SU-DHL-6 (cell line): Measurements from ENCODE around the gene NRXN2.

Experiments used
- H2AFZ ChIP-seq: fragments of 200-600 bp; sonication (generic); 2 replicates; pipeline ENCODE4 v1.6.1; 2014; ENCODE audit warnings: low read depth, mild to moderate bottlenecking, moderate library complexity, mixed read lengths, antibody characterized with exemption, low read length; ENCODE audit not compliant: severe bottlenecking
- H3F3A ChIP-seq: fragments of 200-600 bp; shearing (Covaris generic); 2 replicates; pipeline ENCODE4 v1.6.0; 2016; ENCODE audit warnings: antibody characterized with exemption, mild to moderate bottlenecking; ENCODE audit not compliant: insufficient read depth
- H3K27ac ChIP-seq: fragments of 200-600 bp; sonication (generic); 2 replicates; pipeline ENCODE4 v1.5.1; 2016; ENCODE audit warnings: low read depth, mild to moderate bottlenecking, low read length, moderate library complexity, mixed read lengths
- H3K27me3 ChIP-seq: fragments of 200-600 bp; sonication (generic), shearing (Covaris generic); 2 replicates; pipeline ENCODE4 v1.6.0; 2014; ENCODE audit warnings: mild to moderate bottlenecking, low read length
- H3K36me3 ChIP-seq: fragments of 200-600 bp; sonication (generic); 2 replicates; pipeline ENCODE4 v1.6.1; 2014; ENCODE audit warnings: mild to moderate bottlenecking, low read length, mixed read lengths
- H3K4me2 ChIP-seq: fragments of 300-600, 200-600 bp; shearing (Covaris generic), sonication (generic); 2 replicates; pipeline ENCODE4 v1.6.0; 2014; ENCODE audit warnings: low read length, low read depth, mild to moderate bottlenecking; ENCODE audit not compliant: poor library complexity, severe bottlenecking
- H3K4me3 ChIP-seq: fragments of 200-600 bp; sonication (generic); 2 replicates; pipeline ENCODE4 v1.5.1; 2014; ENCODE audit warnings: antibody characterized with exemption, low read length, mild to moderate bottlenecking, mixed read lengths; ENCODE audit not compliant: insufficient read depth, poor library complexity, severe bottlenecking
- H3K79me2 ChIP-seq: fragments of 200-600 bp; sonication (generic); 2 replicates; pipeline ENCODE4 v1.6.1; 2014; ENCODE audit warnings: mild to moderate bottlenecking, low read length, moderate library complexity; ENCODE audit not compliant: insufficient read depth
- H3K9ac ChIP-seq: fragments of 200-600 bp; sonication (generic); 2 replicates; pipeline ENCODE4 v1.7.0; 2014; ENCODE audit warnings: mild to moderate bottlenecking, low read length
- H3K9me2 ChIP-seq: fragments of 200-600 bp; sonication (generic); replicated peaks from 2 replicates; pipeline ENCODE4 v1.6.1; 2014; ENCODE audit warnings: low read length; ENCODE audit not compliant: insufficient read depth
- H3K9me3 ChIP-seq: fragments of 200-600 bp; sonication (generic); 2 replicates; pipeline ENCODE4 v1.6.1; 2014; ENCODE audit warnings: low read length, mixed read lengths; ENCODE audit not compliant: insufficient read depth
- H4K20me1 ChIP-seq: fragments of 200-600 bp; sonication (generic); 2 replicates; pipeline ENCODE4 v1.6.1; 2014; ENCODE audit warnings: low read depth, mild to moderate bottlenecking, antibody characterized with exemption, low read length, moderate library complexity, mixed read lengths
- CTCF ChIP-seq: fragments of 200-600 bp; sonication (generic); IDR thresholded peaks from one replicate; pipeline ENCODE4 v1.5.1; 2017; ENCODE audit warnings: antibody characterized with exemption, mild to moderate bottlenecking, low read length, moderate library complexity; ENCODE audit not compliant: insufficient read depth, poor library complexity, severe bottlenecking
- EZH2phosphoT487 ChIP-seq: fragments of 200-600 bp; sonication (generic), shearing (Covaris generic); conservative IDR thresholded peaks from 2 replicates; pipeline ENCODE4 v1.6.1; 2018; ENCODE audit warnings: mild to moderate bottlenecking, antibody characterized with exemption, low read length, moderate library complexity, mixed read lengths

NRXN2 gene

GRCh38 chr11:64674774-64675173 is 48.2 kb downstream of the NRXN2 start:
- no peaks in the 10 kb centered on the region for H3K9me2 ChIP-seq
- H3K27ac ChIP-seq: no peak overlapping the region
- H3K79me2 ChIP-seq: no peaks in the 10 kb centered on the region
- H3K4me2 ChIP-seq: no peak overlapping the region
- H3K4me3 ChIP-seq: no peak overlapping the region
- H3K36me3 ChIP-seq: no peaks in the 10 kb centered on the region
- no peak for TF ChIP-seq CTCF
- TF ChIP-seq EZH2phosphoT487: no peak
- H3K9me3 ChIP-seq: no peaks in the 10 kb centered on the region
- no peaks in the 10 kb centered on the region for H4K20me1 ChIP-seq
- H3K27me3 ChIP-seq: no peaks in the 10 kb centered on the region
- no peak overlapping the region for H2AFZ ChIP-seq
- no peaks in the 10 kb centered on the region for H3F3A ChIP-seq
- H3K9ac ChIP-seq: no peak overlapping the region

GRCh38 chr11:64673279-64673678 is 49.7 kb downstream of the NRXN2 start:
- Histone ChIP-seq H3K4me2 (no peak overlapping the region), H3K27me3 (no peaks in the 10 kb centered on the region), H3K9ac (no peak overlapping the region), H2AFZ (no peak overlapping the region), H3F3A (no peaks in the 10 kb centered on the region), H4K20me1 (no peaks in the 10 kb centered on the region), H3K9me2 (no peaks in the 10 kb centered on the region), H3K79me2 (no peaks in the 10 kb centered on the region), H3K4me3 (no peak overlapping the region), H3K9me3 (no peaks in the 10 kb centered on the region), H3K36me3 (no peaks in the 10 kb centered on the region), H3K27ac (no peak overlapping the region)
- TF ChIP-seq CTCF: no peak
- TF ChIP-seq EZH2phosphoT487: no peak

GRCh38 chr11:64672875-64673274 is 50.1 kb downstream of the NRXN2 start:
- H3K27me3 ChIP-seq: no peaks in the 10 kb centered on the region

More at GRCh38 chr11:64672875-64673274, 50.1 kb downstream of the NRXN2 start:
- H3K36me3 ChIP-seq: no peaks in the 10 kb centered on the region
- no peaks in the 10 kb centered on the region for H4K20me1 ChIP-seq
- H3F3A ChIP-seq: no peaks in the 10 kb centered on the region
- H3K9me3 ChIP-seq: no peaks in the 10 kb centered on the region
- H3K9ac ChIP-seq: no peak overlapping the region
- no peak overlapping the region for H3K4me2 ChIP-seq
- no peaks in the 10 kb centered on the region for H3K9me2 ChIP-seq
- no peak for TF ChIP-seq CTCF
- no peak overlapping the region for H3K27ac ChIP-seq
- H3K79me2 ChIP-seq: no peaks in the 10 kb centered on the region
- no peak overlapping the region for H2AFZ ChIP-seq
- H3K4me3 ChIP-seq: no peak overlapping the region
